IMR-90 (cell line): ENCODE results near the gene TAF1A. TPM values are rescaled to one million over a fixed set of nuclear protein-coding genes. Genes with fewer than 3 reads are reported as not detected.

Experiments used
- ATAC-seq: fragments of 200-7000 bp; cut with Tn5 transposase; 2 replicates; pipeline ENCODE4 v1.9.1; 2020; ENCODE audit warnings: low read depth, mild to moderate bottlenecking, moderate library complexity
- BruUV-seq: library from RNA; stranded (reverse); fragments of 400-500 nt; replicated peaks from 2 replicates; lab custom pipeline; 2021; lab: Mats Ljungman, UMichigan
- CTCF ChIA-PET: fragments of 300-600 bp; formaldehyde crosslinking; extraction: SDS; loops from one replicate; lab custom pipeline; 2021; ENCODE audit warnings: antibody characterized with exemption; lab: Yijun Ruan, JAX
- POLR2A ChIA-PET: fragments of 300-600 bp; sonication (Branson Sonifier 250); formaldehyde crosslinking; loops from one replicate; lab custom pipeline; 2022; ENCODE audit warnings: antibody characterized with exemption; ENCODE audit not compliant: unreplicated experiment; lab: Charles Lee
- DNase-seq: peaks from one replicate; pipeline ENCODE4 v3.0.0; 2013
- H2AFZ ChIP-seq: replicated peaks from 2 replicates; pipeline ENCODE3; 2013; ENCODE audit warnings: low read length, mild to moderate bottlenecking; ENCODE audit not compliant: poor library complexity
- H2AK5ac ChIP-seq: 2 replicates; pipeline ENCODE4 v1.6.1; 2013; ENCODE audit warnings: low read depth, low read length, inconsistent platforms
- H2AK9ac ChIP-seq: replicated peaks from 2 replicates; pipeline ENCODE3; 2013; ENCODE audit warnings: mild to moderate bottlenecking, low read depth, low read length, moderate library complexity; ENCODE audit not compliant: poor library complexity
- H2BK120ac ChIP-seq: 2 replicates; pipeline ENCODE4 v1.6.1; 2013; ENCODE audit warnings: low read depth, low read length, inconsistent platforms
- H2BK15ac ChIP-seq: 3 replicates; pipeline ENCODE4 v1.6.1; 2013; ENCODE audit warnings: low read depth, low read length, inconsistent platforms
- H2BK20ac ChIP-seq: 2 replicates; pipeline ENCODE4 v1.6.1; 2013; ENCODE audit warnings: low read depth, mild to moderate bottlenecking, inconsistent platforms, low read length, moderate library complexity
- H2BK5ac ChIP-seq: 2 replicates; pipeline ENCODE4 v1.6.1; 2013; ENCODE audit warnings: mild to moderate bottlenecking, low read depth, low read length, inconsistent platforms; ENCODE audit not compliant: poor library complexity, severe bottlenecking
- H3K14ac ChIP-seq: replicated peaks from 2 replicates; pipeline ENCODE4 v1.6.1; 2013; ENCODE audit warnings: low read depth, low read length, inconsistent platforms
- H3K18ac ChIP-seq: 2 replicates; pipeline ENCODE4 v1.6.1; 2013; ENCODE audit warnings: low read depth, low read length, control low read depth
- H3K23ac ChIP-seq: 2 replicates; pipeline ENCODE4 v1.6.1; 2013; ENCODE audit warnings: low read depth, low read length, inconsistent platforms
- H3K27ac ChIP-seq: 2 replicates; pipeline ENCODE4 v1.5.1; 2013; ENCODE audit warnings: mild to moderate bottlenecking, control low read depth, low read length; ENCODE audit not compliant: insufficient read depth
- H3K27me3 ChIP-seq: 2 replicates; pipeline ENCODE4 v1.6.1; 2013; ENCODE audit warnings: low read length; ENCODE audit not compliant: control insufficient read depth, insufficient read depth
- H3K36me3 ChIP-seq: 2 replicates; pipeline ENCODE4 v1.6.1; 2013; ENCODE audit warnings: low read length, mixed read lengths; ENCODE audit not compliant: control insufficient read depth, insufficient read depth
- H3K4ac ChIP-seq: 2 replicates; pipeline ENCODE4 v1.6.1; 2013; ENCODE audit warnings: low read depth, low read length, inconsistent platforms
- H3K4me1 ChIP-seq: 2 replicates; pipeline ENCODE4 v1.6.1; 2013; ENCODE audit warnings: low read length, mixed read lengths; ENCODE audit not compliant: control insufficient read depth, insufficient read depth
- H3K4me2 ChIP-seq: 2 replicates; pipeline ENCODE4 v1.6.1; 2013; ENCODE audit warnings: low read depth, mild to moderate bottlenecking, control low read depth, low read length, moderate library complexity
- H3K4me3 ChIP-seq: 2 replicates; pipeline ENCODE4 v1.5.1; 2013; ENCODE audit warnings: low read depth, mild to moderate bottlenecking, control low read depth, low read length, moderate library complexity; ENCODE audit not compliant: insufficient read depth
- H3K56ac ChIP-seq: 2 replicates; pipeline ENCODE4 v1.6.1; 2013; ENCODE audit warnings: low read length, inconsistent platforms; ENCODE audit not compliant: insufficient read depth; ENCODE audit errors: extremely low read depth
- H3K79me1 ChIP-seq, 2 experiments: 2 replicates each; pipeline ENCODE4 v1.6.1; 2013; ENCODE audit warnings: low read length in 2 of 2, inconsistent platforms in 1 of 2, low read depth in 1 of 2
- H3K9ac ChIP-seq: 2 replicates; pipeline ENCODE4 v1.6.1; 2013; ENCODE audit warnings: low read depth, low read length, control low read depth
- H3K9me1 ChIP-seq: 2 replicates; pipeline ENCODE4 v1.6.1; 2013; ENCODE audit warnings: low read length, inconsistent platforms; ENCODE audit not compliant: insufficient read depth
- H3K9me3 ChIP-seq: 2 replicates; pipeline ENCODE4 v1.6.1; 2013; ENCODE audit warnings: low read length; ENCODE audit not compliant: control insufficient read depth, insufficient read depth
- H4K20me1 ChIP-seq: 2 replicates; pipeline ENCODE4 v1.6.1; 2013; ENCODE audit warnings: low read length, inconsistent platforms; ENCODE audit not compliant: insufficient read depth
- H4K5ac ChIP-seq: 2 replicates; pipeline ENCODE4 v1.6.1; 2013; ENCODE audit warnings: mild to moderate bottlenecking, low read depth, low read length, control low read depth
- H4K8ac ChIP-seq, 2 experiments: 2 replicates each; pipeline ENCODE4 v1.6.1; 2013; ENCODE audit warnings: low read depth in 2 of 2, low read length in 2 of 2, control low read depth in 1 of 2, inconsistent platforms in 1 of 2
- H4K91ac ChIP-seq: 2 replicates; pipeline ENCODE4 v1.6.1; 2013; ENCODE audit warnings: low read depth, low read length, inconsistent platforms; ENCODE audit not compliant: insufficient read depth
- CHD1 ChIP-seq: IDR thresholded peaks from 2 replicates; pipeline ENCODE4 v1.6.1; 2012; ENCODE audit warnings: low read depth, low read length, improper control_type of control experiment
- CTCF ChIP-seq: conservative IDR thresholded peaks from 2 replicates; pipeline ENCODE4 v1.5.1; 2012; ENCODE audit warnings: mild to moderate bottlenecking, low read depth, low read length, improper control_type of control experiment
- MXI1 ChIP-seq: IDR thresholded peaks from 2 replicates; pipeline ENCODE4 v1.6.1; 2012; ENCODE audit warnings: low read depth, mild to moderate bottlenecking, low read length, moderate library complexity, borderline replicate concordance
- POLR2A ChIP-seq: IDR thresholded peaks from 2 replicates; pipeline ENCODE4 v1.6.1; 2012; ENCODE audit warnings: mild to moderate bottlenecking, low read depth, low read length
- RFX5 ChIP-seq: IDR thresholded peaks from 2 replicates; pipeline ENCODE4 v1.8.0; 2012; ENCODE audit warnings: low read depth, mild to moderate bottlenecking, low read length, moderate library complexity
- USF2 ChIP-seq: fragments of 150-350 bp; IDR thresholded peaks from 2 replicates; pipeline ENCODE4 v1.6.1; 2017; ENCODE audit warnings: mild to moderate bottlenecking, antibody characterized with exemption, low read length, low read depth
- WGBS, 2 experiments: methylation state at CpG; one replicate each; pipeline versions ENCODE4 v1.1.5 to v1.1.7; 2013; ENCODE audit warnings: missing lambda C conversion rate in 2 of 2; ENCODE audit not compliant: insufficient read length in 1 of 2; ENCODE audit errors: extremely low coverage in 2 of 2; 5-methylcytosine and 5-hydroxymethylcytosine counted together
- dilution Hi-C: fragments of 300-500 bp; cut with HindIII; formaldehyde crosslinking; loops from one replicate; pipeline ENCODE4 v1.14.3; 2018; ENCODE audit warnings: low sequenced_read_pairs; ENCODE audit not compliant: unreplicated experiment
- in situ Hi-C: fragments of 300-500 bp; cut with MboI; formaldehyde crosslinking; loops from 3 replicates; pipeline ENCODE4 v1.14.3; 2019; ENCODE audit warnings: low sequenced_read_pairs, inconsistent platforms, mixed read lengths
- intact Hi-C: fragments of 100-400 bp; cut with micrococcal nuclease; formaldehyde crosslinking; loops from 2 replicates; pipeline ENCODE4 v1.10.0; 2022
- polyA plus RNA-seq, 3 experiments: library from polyadenylated mRNA; depleted of rRNA; stranded (reverse); fragments of >200 nt; gene quantifications; 2 replicates each; pipeline ENCODE4 v1.2.3, GENCODE V29; 2012; ENCODE audit warnings: low replicate concordance in 1 of 3
- total RNA-seq: library from RNA; depleted of rRNA; stranded (reverse); fragments of >200 nt; gene quantifications from 2 replicates; pipeline ENCODE4 v1.2.3, GENCODE V29; 2012
- TF ChIP-seq, protein P1 (sequence below): fragments of 150-350 bp; IDR thresholded peaks from 2 replicates; pipeline ENCODE4 v1.6.1; 2016; ENCODE audit warnings: low read depth, mild to moderate bottlenecking, low read length, moderate library complexity, borderline replicate concordance

Gene TAF1A
- total and polyA plus RNA-seq, 2 of the 4 experiments (the other 2 are of a cell fraction) = 3.8 to 5.4 TPM

DNA sequence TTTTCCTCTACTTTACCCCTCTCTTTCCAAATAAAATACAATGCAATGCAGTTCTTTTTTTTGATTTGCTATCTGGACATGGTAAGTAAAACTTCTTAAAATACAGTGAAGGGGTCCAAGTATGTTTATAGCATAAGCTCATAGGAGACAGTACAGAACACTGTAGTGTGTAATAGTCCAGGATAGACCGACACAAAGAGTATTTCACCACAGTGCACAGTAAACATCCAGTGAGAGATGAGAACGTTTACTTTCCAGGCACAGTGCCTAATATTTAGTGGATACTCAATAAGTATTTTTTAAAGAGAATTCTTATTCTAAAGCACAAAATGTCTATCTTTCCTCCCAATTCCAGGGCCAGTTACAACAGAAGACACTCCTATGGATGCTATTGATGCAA is 43.0 kb upstream of the TAF1A start (continued):
- TF ChIP-seq, protein P1, sequence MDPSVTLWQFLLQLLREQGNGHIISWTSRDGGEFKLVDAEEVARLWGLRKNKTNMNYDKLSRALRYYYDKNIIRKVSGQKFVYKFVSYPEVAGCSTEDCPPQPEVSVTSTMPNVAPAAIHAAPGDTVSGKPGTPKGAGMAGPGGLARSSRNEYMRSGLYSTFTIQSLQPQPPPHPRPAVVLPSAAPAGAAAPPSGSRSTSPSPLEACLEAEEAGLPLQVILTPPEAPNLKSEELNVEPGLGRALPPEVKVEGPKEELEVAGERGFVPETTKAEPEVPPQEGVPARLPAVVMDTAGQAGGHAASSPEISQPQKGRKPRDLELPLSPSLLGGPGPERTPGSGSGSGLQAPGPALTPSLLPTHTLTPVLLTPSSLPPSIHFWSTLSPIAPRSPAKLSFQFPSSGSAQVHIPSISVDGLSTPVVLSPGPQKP = no peak
- no peak for TF ChIP-seq CHD1

- no CpG with 5 or more reads among the region's 3 CpGs for whole genome bisulfite sequencing, 2 experiments
- CTCF ChIA-PET = interaction anchor here (1.0 kb wide), 1 partner anchor 167 kb away, joined by 3 read pairs; no protein-coding TSS in a partner anchor
- peak; percentile 71 for DNase-seq
These were observed 42.0 kb upstream of the TAF1A start for GRCh38 chr1:222631611-222632208.

More at GRCh38 chr1:222631611-222632208, 42.0 kb upstream of the TAF1A start:
- Histone ChIP-seq H3K4me2 (no peak overlapping the region; the same call in 1 of the 2 replicates), H3K4me1 (peaks cover 7% of the 10 kb centered on the region; the same call in 1 of the 2 replicates), H4K20me1 (no peaks in the 10 kb centered on the region), H3K27ac (peak overlapping the region; percentile 38; the same call in 1 of the 2 replicates), H2AK9ac (no peak overlapping the region), H3K27me3 (no peaks in the 10 kb centered on the region), H4K5ac (peak overlapping the region; percentile 39; the same call in 1 of the 2 replicates), H3K23ac (no peak overlapping the region), H4K91ac (no peak overlapping the region), H2BK20ac (no peak overlapping the region), H3K4ac (no peak overlapping the region), H3K14ac (no peak overlapping the region), H3K9me3 (no peaks in the 10 kb centered on the region), H4K8ac (no peak overlapping the region), H3K36me3 (peaks cover 27% of the 10 kb centered on the region), H2BK15ac (no peak overlapping the region), H3K9ac (no peak overlapping the region), H2AK5ac (no peak overlapping the region), H2BK120ac (no peak overlapping the region), H2AFZ (no peak overlapping the region), H3K9me1 (peaks cover 4% of the 10 kb centered on the region), H3K56ac (no peak overlapping the region; the same call in 1 of the 2 replicates), H2BK5ac (no peak overlapping the region), H3K18ac (peak overlapping the region; percentile 9; the same call in 1 of the 2 replicates), H3K79me1 (peaks cover 0 to 3% of the 10 kb centered on the region in 2 experiments; a peak in 1 of 4 replicates), H3K4me3 (no peak overlapping the region)
- peak; percentile 68 for ATAC-seq
- BruUV-seq = no TSS peak
- POLR2A ChIA-PET = no interaction called here
- in situ Hi-C loops (loop anchor here (5.0 to 25.0 kb wide), 4 partner anchors 164 to 1169 kb away; partner anchors contain the start of gene DUSP10), dilution Hi-C loops (no loop called here), intact Hi-C loops (loop anchor here (1.0 to 5.0 kb wide), 2 partner anchors 12 to 744 kb away; no protein-coding TSS in a partner anchor)
- TF ChIP-seq MXI1 = no peak
- TF ChIP-seq USF2 = no peak
- TF ChIP-seq, protein P1 = no peak
- no peak for TF ChIP-seq CTCF
- TF ChIP-seq RFX5 = no peak
- TF ChIP-seq CHD1 = no peak
- TF ChIP-seq POLR2A = no peak
